ENCODE measurements around the gene RNF175. TPM values are rescaled to one million over a fixed set of nuclear protein-coding genes. Genes with fewer than 3 reads are reported as not detected.

RNF175 gene
- total RNA-seq, 4 donors from 2014 or later: 0.96 TPM; not detected in 3

DNA sequence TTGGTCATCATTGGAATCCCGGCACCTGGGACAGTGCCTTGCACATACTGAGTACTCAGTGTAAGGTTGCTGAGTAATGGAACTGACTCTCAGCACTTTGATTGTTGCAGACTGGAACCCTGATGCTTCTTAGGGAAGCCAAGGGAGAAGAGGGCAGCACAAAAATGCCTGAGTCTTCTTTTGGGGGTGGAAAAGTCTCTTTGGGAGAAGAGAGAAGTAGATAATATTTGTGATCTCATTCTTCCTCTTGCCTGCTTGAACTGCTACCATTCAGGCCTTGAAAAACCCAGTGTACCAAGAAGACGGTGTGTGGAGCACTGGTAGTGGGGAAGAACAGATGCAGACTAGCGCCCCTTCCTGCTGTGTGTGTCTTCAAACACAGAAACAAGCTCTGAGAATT, 16.8 kb upstream of the RNF175 start:
- Histone ChIP-seq H3K27me3 (peaks cover 26% of the 10 kb centered on the region), H3K9me3 (no peaks in the 10 kb centered on the region), H3K4me3 (no peak overlapping the region), H3K36me3 (no peaks in the 10 kb centered on the region), H3K27ac (no peak overlapping the region), H3K4me1 (no peaks in the 10 kb centered on the region)
- no peak for TF ChIP-seq EP300 (IDR thresholded peaks at IDR 0.05; ENCODE audit: low read depth)
- TF ChIP-seq, protein P1, sequence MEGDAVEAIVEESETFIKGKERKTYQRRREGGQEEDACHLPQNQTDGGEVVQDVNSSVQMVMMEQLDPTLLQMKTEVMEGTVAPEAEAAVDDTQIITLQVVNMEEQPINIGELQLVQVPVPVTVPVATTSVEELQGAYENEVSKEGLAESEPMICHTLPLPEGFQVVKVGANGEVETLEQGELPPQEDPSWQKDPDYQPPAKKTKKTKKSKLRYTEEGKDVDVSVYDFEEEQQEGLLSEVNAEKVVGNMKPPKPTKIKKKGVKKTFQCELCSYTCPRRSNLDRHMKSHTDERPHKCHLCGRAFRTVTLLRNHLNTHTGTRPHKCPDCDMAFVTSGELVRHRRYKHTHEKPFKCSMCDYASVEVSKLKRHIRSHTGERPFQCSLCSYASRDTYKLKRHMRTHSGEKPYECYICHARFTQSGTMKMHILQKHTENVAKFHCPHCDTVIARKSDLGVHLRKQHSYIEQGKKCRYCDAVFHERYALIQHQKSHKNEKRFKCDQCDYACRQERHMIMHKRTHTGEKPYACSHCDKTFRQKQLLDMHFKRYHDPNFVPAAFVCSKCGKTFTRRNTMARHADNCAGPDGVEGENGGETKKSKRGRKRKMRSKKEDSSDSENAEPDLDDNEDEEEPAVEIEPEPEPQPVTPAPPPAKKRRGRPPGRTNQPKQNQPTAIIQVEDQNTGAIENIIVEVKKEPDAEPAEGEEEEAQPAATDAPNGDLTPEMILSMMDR (IDR thresholded peaks at IDR 0.05): no peak
- in situ Hi-C loops (cut with MboI; ENCODE audit: low pct_ligation_motif_present in 1 of 4, low pct_unique_long_range_greater_than_20kb in 1 of 4, low sequenced_read_pairs in 3 of 4) (loop anchor here in 2 of 4 donors (25.0 kb wide), 2 partner anchors 536 to 736 kb away; no protein-coding TSS in a partner anchor), intact Hi-C loops (cut with DNase I; ENCODE audit: low total_unique reads) (no loop called here)
- WGBS, 2 donors (ENCODE audit: low coverage in 1 of 2): 85 to 87% methylated on average over 2 to 3 of the region's 3 CpGs
- DNase-seq: no peak

DNA sequence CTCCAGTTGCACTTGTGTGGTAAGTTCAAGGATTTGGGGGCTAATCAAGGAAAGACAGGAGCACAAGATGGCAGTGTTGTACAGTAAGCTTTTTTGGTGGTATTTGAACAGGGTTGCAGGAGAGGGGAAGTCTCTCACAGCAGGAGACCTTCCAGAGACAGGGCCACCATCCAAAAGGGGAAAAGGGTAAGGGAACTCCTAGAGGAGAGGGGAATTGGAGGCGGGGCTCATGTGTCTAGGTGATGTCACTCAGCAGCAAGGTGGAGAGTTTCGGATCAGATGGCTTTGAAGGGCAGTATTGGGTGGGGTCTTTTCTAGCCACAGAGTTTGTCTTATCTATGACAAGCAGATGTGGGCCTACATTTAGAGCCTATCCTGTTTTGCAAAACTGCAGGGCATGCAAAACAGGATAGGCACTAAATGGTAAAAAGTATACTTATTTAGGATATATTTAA, 13.4 kb upstream of the RNF175 start:
- intact Hi-C loops (cut with DNase I; ENCODE audit: low total_unique reads) (no loop called here), in situ Hi-C loops (cut with MboI; ENCODE audit: low pct_ligation_motif_present in 1 of 4, low pct_unique_long_range_greater_than_20kb in 1 of 4, low sequenced_read_pairs in 3 of 4) (no loop called here)
- H3K4me1 ChIP-seq: no peaks in the 10 kb centered on the region

DNA sequence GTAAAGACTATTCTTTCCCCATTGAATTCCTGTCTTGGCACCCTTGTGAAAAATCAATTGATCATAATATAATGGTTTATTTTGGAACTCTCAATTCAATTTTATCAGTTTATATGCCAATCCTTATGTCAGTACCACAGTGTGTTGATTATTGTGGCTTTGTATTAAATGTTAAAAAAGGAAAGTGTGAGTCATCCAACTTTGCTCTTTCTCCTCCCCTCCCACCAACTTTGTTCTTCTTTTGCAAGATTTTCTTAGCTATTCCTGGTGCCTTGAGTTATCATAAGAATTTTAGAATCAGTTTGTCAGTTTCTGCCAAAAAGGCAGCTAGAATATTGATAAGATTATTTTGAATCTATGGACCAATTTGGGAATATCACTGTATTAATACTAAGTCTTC, 11.2 kb upstream of the RNF175 start:
- intact Hi-C loops (cut with DNase I; ENCODE audit: low total_unique reads): no loop called here

More for the DNA sequence above, 13.4 kb upstream of the RNF175 start:
- Histone ChIP-seq H3K36me3 (no peaks in the 10 kb centered on the region), H3K4me3 (no peak overlapping the region), H3K27me3 (peaks cover 1% of the 10 kb centered on the region), H3K27ac (no peak overlapping the region), H3K9me3 (no peaks in the 10 kb centered on the region)
- TF ChIP-seq, protein P1 (IDR thresholded peaks at IDR 0.05): no peak
- no peak for TF ChIP-seq EP300 (IDR thresholded peaks at IDR 0.05; ENCODE audit: low read depth)
- no peak for TF ChIP-seq POLR2A (IDR thresholded peaks at IDR 0.05)
- TF ChIP-seq POLR2AphosphoS5 (IDR thresholded peaks at IDR 0.05): no peak
- 80 to 90% methylated on average over 2 of the region's 2 CpGs for WGBS, 2 donors (ENCODE audit: low coverage in 1 of 2)
- no peak for DNase-seq

DNA sequence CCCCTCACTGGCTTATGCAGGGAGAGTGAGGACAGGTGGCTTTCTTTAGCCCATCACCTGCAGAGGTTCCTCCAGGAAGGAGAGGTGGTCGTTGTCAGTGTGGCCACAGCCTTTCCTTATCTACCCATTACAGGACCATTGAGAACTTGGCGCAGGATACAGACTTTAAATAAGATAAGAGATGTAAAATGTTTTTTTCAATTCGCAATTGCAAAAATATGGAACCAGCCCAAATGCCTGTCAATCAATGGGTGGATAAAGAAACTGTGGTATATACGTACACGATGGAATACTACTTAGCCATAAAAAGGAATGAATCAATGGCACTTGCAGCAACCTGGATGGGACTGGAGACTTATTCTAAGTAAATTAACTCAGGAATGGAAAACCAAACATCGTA, 6.9 kb upstream of the RNF175 start:
- TF ChIP-seq EP300 (IDR thresholded peaks at IDR 0.05; ENCODE audit: low read depth): no peak
- no peak for TF ChIP-seq POLR2AphosphoS5 (IDR thresholded peaks at IDR 0.05)
- TF ChIP-seq, protein P1 (IDR thresholded peaks at IDR 0.05): no peak
- no peak for TF ChIP-seq POLR2A (IDR thresholded peaks at IDR 0.05)
- Histone ChIP-seq H3K9me3 (no peaks in the 10 kb centered on the region), H3K4me1 (peaks cover 0 to 6% (median 0%) of the 10 kb centered on the region in 4 donors), H3K36me3 (no peaks in the 10 kb centered on the region), H3K27me3 (peaks cover 3% of the 10 kb centered on the region), H3K4me3 (no peak overlapping the region), H3K27ac (no peak overlapping the region)
- intact Hi-C loops (cut with DNase I; ENCODE audit: low total_unique reads) (no loop called here), in situ Hi-C loops (cut with MboI; ENCODE audit: low pct_ligation_motif_present in 1 of 4, low pct_unique_long_range_greater_than_20kb in 1 of 4, low sequenced_read_pairs in 3 of 4) (no loop called here)
- DNase-seq: no peak
- WGBS, 2 donors (ENCODE audit: low coverage in 1 of 2): 82 to 85% methylated on average over 6 of the region's 6 CpGs

More for the DNA sequence above, 11.2 kb upstream of the RNF175 start:
- H3K27ac ChIP-seq: no peak overlapping the region
- no peaks in the 10 kb centered on the region for H3K9me3 ChIP-seq
- no peak for DNase-seq
- no peaks in the 10 kb centered on the region for H3K36me3 ChIP-seq
- H3K4me3 ChIP-seq: no peak overlapping the region
- in situ Hi-C loops (cut with MboI; ENCODE audit: low pct_ligation_motif_present in 1 of 4, low pct_unique_long_range_greater_than_20kb in 1 of 4, low sequenced_read_pairs in 3 of 4): no loop called here
- no peaks in the 10 kb centered on the region for H3K4me1 ChIP-seq
- no peak for TF ChIP-seq EP300 (IDR thresholded peaks at IDR 0.05; ENCODE audit: low read depth)
- TF ChIP-seq, protein P1 (IDR thresholded peaks at IDR 0.05): no peak
- no peak for TF ChIP-seq POLR2A (IDR thresholded peaks at IDR 0.05)
- no peak for TF ChIP-seq POLR2AphosphoS5 (IDR thresholded peaks at IDR 0.05)
- H3K27me3 ChIP-seq: no peaks in the 10 kb centered on the region

Measured in transverse colon (tissue), 4 donors.